Uterus (tissue), 4 donors: Measurements from ENCODE around the gene SPTBN4. TPM values are rescaled to one million over a fixed set of nuclear protein-coding genes. Genes with fewer than 3 reads are reported as not detected.

Source experiments
- DNase-seq, 2 donors: peaks; one replicate each; pipeline ENCODE4 v3.0.0-alpha.2; 2019 to 2020
- H3K27ac ChIP-seq, 2 donors: fragments of 200-600 bp; sonication (generic); 1 replicate in 1 of 2; 2 replicates in 1 of 2; pipeline ENCODE4 v1.5.1; 2016 to 2018
- H3K27me3 ChIP-seq, 2 donors: fragments of 200-600 bp; sonication (generic); one replicate each; pipeline ENCODE4 v1.5.1; 2018 to 2019; ENCODE audit warnings: control low read depth in 1 of 2
- H3K36me3 ChIP-seq, 2 donors: fragments of 200-600 bp; sonication (generic); one replicate each; pipeline ENCODE4 v1.5.1; 2019; ENCODE audit warnings: control low read depth in 1 of 2
- H3K4me1 ChIP-seq, 2 donors: fragments of 200-600 bp; sonication (generic); one replicate each; pipeline ENCODE4 v1.5.1; 2018 to 2019; ENCODE audit warnings: control low read depth in 1 of 2
- H3K4me3 ChIP-seq, 2 donors: fragments of 200-600 bp; sonication (generic); 1 replicate in 1 of 2; 2 replicates in 1 of 2; pipeline ENCODE4 v1.5.1; 2018 to 2019; ENCODE audit warnings: mild to moderate bottlenecking in 1 of 2
- H3K9me3 ChIP-seq, 2 donors: fragments of 200-600 bp; sonication (generic); one replicate each; pipeline ENCODE4 v1.5.1; 2019; ENCODE audit warnings: control low read depth in 1 of 2
- POLR2A ChIP-seq, 2 donors: fragments of 450-650 bp; IDR thresholded peaks; one replicate each; pipeline ENCODE4 v1.6.1; 2016; ENCODE audit warnings: antibody characterized with exemption in 2 of 2, mild to moderate bottlenecking in 1 of 2, moderate library complexity in 1 of 2
- intact Hi-C: fragments of 100-400 bp; cut with DNase I; formaldehyde crosslinking; loops from one replicate; pipeline ENCODE4 v1.15.1; 2023; ENCODE audit warnings: low total_unique reads
- total RNA-seq, 4 donors: library from RNA; depleted of rRNA in 3 of 4; stranded (reverse); fragments of >200 nt in 3 of 4; gene quantifications; one replicate each; pipeline versions ENCODE4 v1.1.0 to v1.2.4, GENCODE V29; 2014 to 2023
- TF ChIP-seq, protein P1 (sequence below), 4 experiments: fragments of 200-600 bp in 2 of 4; fragments of 450-650 bp in 2 of 4; sonication (generic) in 2 of 4; IDR thresholded peaks; one replicate each; pipeline ENCODE4 v1.5.1; 2016 to 2019; ENCODE audit warnings: antibody characterized with exemption in 4 of 4, mild to moderate bottlenecking in 2 of 4, moderate library complexity in 1 of 4
- donor health status: DM: yes; HTN: yes; CAD: no.

SPTBN4 gene
- total RNA-seq, 4 donors from 2014 or later, result 3.1 to 7.0 (median 5.3) TPM; not detected in 1

DNA sequence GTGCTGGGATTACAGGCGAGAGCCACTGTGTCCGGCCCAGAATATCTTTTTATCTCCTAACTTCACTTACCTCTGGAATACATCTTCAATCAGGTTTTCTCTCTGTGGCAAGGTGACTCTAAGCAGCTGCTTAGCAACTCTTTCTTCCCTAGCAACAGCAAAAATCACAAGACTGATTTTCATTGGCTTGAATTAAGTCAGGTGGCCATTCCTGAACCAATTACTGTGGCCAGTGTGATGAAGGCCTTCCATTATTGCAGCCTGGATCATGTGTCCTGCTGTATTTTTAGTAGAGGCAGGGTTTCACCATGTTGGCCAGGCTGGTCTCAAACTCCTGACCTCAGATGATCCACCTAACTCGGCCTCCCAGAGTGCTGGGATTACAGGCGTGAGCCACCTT lies 125.4 kb downstream of the SPTBN4 start:
- Histone ChIP-seq H3K27ac (no peak overlapping the region), H3K9me3 (no peaks in the 10 kb centered on the region), H3K27me3 (no peaks in the 10 kb centered on the region), H3K36me3 (no peaks in the 10 kb centered on the region), H3K4me1 (peaks cover 0 to 2% of the 10 kb centered on the region in 2 donors), H3K4me3 (no peak overlapping the region)
- intact Hi-C loops, result no loop called here
- DNase-seq, result no peak
- TF ChIP-seq, protein P1, sequence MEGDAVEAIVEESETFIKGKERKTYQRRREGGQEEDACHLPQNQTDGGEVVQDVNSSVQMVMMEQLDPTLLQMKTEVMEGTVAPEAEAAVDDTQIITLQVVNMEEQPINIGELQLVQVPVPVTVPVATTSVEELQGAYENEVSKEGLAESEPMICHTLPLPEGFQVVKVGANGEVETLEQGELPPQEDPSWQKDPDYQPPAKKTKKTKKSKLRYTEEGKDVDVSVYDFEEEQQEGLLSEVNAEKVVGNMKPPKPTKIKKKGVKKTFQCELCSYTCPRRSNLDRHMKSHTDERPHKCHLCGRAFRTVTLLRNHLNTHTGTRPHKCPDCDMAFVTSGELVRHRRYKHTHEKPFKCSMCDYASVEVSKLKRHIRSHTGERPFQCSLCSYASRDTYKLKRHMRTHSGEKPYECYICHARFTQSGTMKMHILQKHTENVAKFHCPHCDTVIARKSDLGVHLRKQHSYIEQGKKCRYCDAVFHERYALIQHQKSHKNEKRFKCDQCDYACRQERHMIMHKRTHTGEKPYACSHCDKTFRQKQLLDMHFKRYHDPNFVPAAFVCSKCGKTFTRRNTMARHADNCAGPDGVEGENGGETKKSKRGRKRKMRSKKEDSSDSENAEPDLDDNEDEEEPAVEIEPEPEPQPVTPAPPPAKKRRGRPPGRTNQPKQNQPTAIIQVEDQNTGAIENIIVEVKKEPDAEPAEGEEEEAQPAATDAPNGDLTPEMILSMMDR (IDR thresholded peaks at IDR 0.05), result no peak
- TF ChIP-seq POLR2A (IDR thresholded peaks at IDR 0.05), result no peak

DNA sequence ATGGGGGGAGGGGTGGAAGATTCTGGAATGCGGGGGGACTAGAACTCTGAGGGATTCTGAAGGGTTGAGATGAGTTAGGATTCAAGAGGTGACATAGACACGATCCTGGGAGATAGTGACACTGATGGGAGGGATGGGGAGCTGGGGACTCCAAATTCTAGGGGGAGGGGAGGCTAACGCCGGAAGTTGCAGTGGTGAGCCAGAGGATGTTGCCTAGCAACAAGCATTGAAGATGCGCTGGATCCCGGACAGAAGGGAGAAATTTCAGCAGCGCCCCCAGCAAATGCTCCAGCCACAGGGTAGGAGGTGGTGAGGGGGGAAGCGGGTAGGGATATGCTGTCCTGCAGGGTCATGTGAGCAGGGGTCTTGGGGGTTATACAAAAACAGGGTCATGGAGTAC lies 127.5 kb downstream of the SPTBN4 start:
- Histone ChIP-seq H3K9me3 (no peaks in the 10 kb centered on the region), H3K27ac (no peak overlapping the region), H3K27me3 (no peaks in the 10 kb centered on the region), H3K36me3 (no peaks in the 10 kb centered on the region), H3K4me1 (peaks cover 0 to 6% of the 10 kb centered on the region in 2 donors), H3K4me3 (no peak overlapping the region)
- intact Hi-C loops, result no loop called here
- no peak for TF ChIP-seq POLR2A (IDR thresholded peaks at IDR 0.05)
- TF ChIP-seq, protein P1 (IDR thresholded peaks at IDR 0.05), result no peak
- DNase-seq, result no peak

DNA sequence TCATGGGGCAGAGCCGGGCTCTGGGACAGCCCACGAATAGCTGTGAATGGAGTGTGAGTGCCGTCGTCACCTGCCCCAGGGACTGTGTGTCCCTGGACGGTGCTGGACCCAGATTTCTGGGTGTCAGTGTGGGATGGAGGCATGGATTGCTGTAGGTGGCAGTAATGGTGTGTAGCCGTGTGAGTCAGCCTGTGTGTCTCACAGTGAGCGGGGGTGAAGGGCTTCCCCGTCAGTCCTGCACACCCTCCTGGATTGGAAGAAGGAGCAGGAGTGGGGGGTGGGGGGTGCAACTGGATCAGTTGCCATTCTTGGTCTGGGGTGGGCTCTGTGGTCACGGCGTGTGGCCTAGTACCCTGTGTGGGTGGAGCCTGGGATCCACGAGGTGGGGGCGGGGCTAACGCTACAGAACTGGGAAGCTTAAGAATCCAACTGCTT lies 127.9 kb downstream of the SPTBN4 start:
- intact Hi-C loops, result loop anchor here (5.0 kb wide), 1 partner anchor 62 kb away; no protein-coding TSS in a partner anchor
- DNase-seq, result no peak

DNA sequence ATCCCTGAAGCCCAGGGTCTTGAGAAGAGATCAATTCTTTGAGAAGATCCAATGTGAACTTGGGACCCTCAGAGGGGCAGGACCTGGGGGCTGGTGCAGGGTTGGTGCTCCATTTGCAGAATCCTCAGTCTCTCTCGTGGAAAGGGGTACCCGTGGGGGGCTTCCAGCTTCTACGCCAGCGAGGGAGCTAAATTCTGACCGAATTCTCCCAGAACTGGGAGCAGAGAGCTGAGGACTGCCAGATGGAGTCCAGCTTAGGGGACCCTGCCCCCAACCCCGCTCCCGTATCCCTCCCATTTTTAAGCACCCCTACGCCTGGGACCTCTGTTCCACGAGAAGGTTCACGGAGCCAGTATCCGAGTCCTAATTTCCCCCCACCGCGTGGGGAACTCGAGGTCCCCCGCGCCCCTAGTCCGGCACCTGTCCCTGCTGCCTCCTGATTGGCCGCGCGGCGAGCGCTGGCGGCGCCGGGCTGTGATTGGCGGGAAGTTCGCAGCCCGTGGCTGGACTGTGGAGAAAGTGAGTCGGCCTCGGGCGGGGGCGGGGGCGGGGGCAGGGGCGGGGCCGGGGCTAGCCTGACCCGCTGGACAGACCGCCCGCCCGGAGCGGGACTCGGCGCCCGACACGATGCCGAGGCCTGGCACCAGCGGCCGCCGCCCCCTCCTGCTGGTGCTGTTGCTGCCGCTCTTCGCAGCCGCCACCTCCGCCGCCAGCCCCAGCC lies 130.0 kb downstream of the SPTBN4 start:
- peak overlapping the region; percentile 58 to 97 for H3K27ac ChIP-seq
- peak overlapping the region in 1 of 2 donors; percentile 40 for H3K4me3 ChIP-seq
- H3K9me3 ChIP-seq, result no peaks in the 10 kb centered on the region
- no peaks in the 10 kb centered on the region for H3K36me3 ChIP-seq
- DNase-seq, result peak; percentile 69 to 78
- H3K27me3 ChIP-seq, result no peaks in the 10 kb centered on the region
- peaks cover 0 to 22% of the 10 kb centered on the region in 2 donors for H3K4me1 ChIP-seq
- intact Hi-C loops, result loop anchor here (5.0 kb wide), 1 partner anchor 64 kb away; no protein-coding TSS in a partner anchor
- TF ChIP-seq, protein P1 (IDR thresholded peaks at IDR 0.05), result no peak

More for the DNA sequence above, 127.9 kb downstream of the SPTBN4 start:
- peaks cover 0 to 10% of the 10 kb centered on the region in 2 donors for H3K4me1 ChIP-seq
- H3K27me3 ChIP-seq, result no peaks in the 10 kb centered on the region
- TF ChIP-seq, protein P1 (IDR thresholded peaks at IDR 0.05), result no peak
- no peak for TF ChIP-seq POLR2A (IDR thresholded peaks at IDR 0.05)
- no peaks in the 10 kb centered on the region for H3K36me3 ChIP-seq
- no peak overlapping the region for H3K27ac ChIP-seq
- H3K9me3 ChIP-seq, result no peaks in the 10 kb centered on the region
- no peak overlapping the region for H3K4me3 ChIP-seq

DNA sequence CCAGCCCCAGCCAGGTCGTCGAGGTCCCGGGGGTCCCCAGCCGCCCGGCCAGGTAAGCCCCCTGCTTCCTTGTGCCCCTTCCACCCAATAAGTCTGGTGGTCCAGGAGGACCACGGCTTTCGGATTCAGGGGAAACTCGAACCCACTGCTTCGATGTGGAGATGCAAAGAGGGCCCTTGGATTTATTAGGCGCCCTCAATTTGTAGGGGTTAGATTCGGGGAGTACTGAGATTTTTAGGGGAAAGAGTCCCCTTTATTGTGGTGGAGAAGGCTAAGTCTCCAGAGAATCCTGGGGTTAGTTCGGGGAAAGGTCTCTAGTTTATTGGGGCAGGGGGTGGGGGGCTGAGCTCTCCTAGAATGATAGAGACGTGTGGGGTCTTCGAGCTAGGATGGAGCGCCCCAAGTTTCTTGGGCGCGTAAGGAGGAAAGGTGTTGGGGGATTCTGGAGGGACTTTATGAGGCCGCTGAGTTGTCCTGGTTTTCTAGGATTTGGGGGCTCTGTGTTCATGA lies 130.6 kb downstream of the SPTBN4 start:
- no peaks in the 10 kb centered on the region for H3K9me3 ChIP-seq
- peak overlapping the region; percentile 58 to 97 for H3K27ac ChIP-seq
- TF ChIP-seq POLR2A (IDR thresholded peaks at IDR 0.05), result no peak
- TF ChIP-seq, protein P1 (IDR thresholded peaks at IDR 0.05), result no peak
- DNase-seq, result no peak
- H3K27me3 ChIP-seq, result no peaks in the 10 kb centered on the region
- H3K4me3 ChIP-seq, result peak overlapping the region in 1 of 2 donors; percentile 40
- H3K36me3 ChIP-seq, result no peaks in the 10 kb centered on the region
- peaks cover 0 to 24% of the 10 kb centered on the region in 2 donors for H3K4me1 ChIP-seq
- intact Hi-C loops, result loop anchor here (5.0 kb wide), 1 partner anchor 65 kb away; no protein-coding TSS in a partner anchor
